ENCODE results near the gene EVX2.

The EVX2 gene

DNA sequence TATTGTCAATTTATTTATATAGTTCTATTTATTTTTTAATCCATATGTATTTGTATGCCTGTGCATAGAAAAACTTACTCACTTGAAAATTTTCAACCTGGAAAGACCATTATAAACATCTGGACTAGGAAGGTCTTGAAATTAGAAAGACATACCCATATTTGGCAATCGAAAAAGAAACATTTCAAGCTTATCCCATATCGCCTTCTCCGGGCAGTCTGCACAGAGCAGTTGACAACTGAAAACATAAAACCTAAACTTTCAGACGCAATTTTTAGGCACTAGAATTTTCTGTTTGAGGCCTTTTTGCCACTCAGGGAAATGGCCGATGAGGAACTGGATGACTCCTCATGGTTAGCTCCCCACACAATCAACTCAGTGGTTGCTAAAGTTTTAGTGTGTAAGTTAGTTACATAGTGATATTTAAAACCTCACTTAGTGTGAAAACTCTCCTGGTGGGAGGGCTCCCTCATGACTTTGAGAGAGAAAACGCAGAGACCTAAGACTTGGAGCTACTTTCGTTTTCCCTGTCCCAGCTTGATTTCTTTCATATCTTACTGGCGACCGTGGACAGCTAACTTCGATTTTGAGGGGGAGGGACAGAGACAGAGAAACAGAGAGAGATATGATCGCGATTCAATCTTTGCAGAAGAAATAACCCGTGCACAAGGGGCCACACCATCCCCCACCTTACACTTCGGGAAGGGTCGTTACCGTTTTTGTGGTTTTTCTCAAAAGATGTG is 12.7 kb upstream of the EVX2 start:
- DNase-seq (ENCODE audit: low spot score), result no peak

- no peak for DNase-seq (ENCODE audit: low spot score)
Observed at GRCh38 chr2:176095421-176095820, 11.7 kb upstream of the EVX2 start.

- DNase-seq (ENCODE audit: low spot score), result no peak
Observed at GRCh38 chr2:176094349-176094748, 10.6 kb upstream of the EVX2 start.

DNA sequence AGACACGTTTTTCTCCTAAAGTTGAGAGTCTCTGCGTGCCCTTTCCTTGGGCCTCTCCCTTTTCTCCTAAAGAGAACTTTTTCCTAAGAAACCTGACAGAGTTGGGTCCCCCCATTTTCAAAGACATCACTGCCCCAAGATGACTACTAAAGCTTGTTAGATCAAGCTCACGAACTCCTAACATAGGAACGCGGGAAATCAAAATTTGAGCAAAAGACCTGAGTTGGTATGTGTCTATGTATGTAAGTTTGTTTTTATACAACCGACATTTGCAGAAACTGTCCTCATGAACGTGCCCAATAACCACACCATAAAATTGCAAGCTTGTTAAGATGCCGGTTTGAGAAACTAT is 10.1 kb upstream of the EVX2 start:
- DNase-seq (ENCODE audit: low spot score), result no peak

- DNase-seq (ENCODE audit: low spot score), result no peak
Observed at GRCh38 chr2:176093145-176093897, 9.6 kb upstream of the EVX2 start.

- no peak for DNase-seq (ENCODE audit: low spot score)
Observed at GRCh38 chr2:176092270-176093144, 8.7 kb upstream of the EVX2 start, which contains the start of gene HOXD13. Gene HOXD13, plus strand, starts transcription at chr2:176092721. Its CDS starts 170 bp downstream, at chr2:176092891.

GRCh38 chr2:176091329-176092258 is 7.8 kb upstream of the EVX2 start:
- no peak for DNase-seq (ENCODE audit: low spot score)

- DNase-seq (ENCODE audit: low spot score), result no peak
Observed at GRCh38 chr2:176090862-176091261, 7.1 kb upstream of the EVX2 start.

- DNase-seq (ENCODE audit: low spot score), result no peak
Observed at GRCh38 chr2:176089843-176090395, 6.2 kb upstream of the EVX2 start.

- DNase-seq (ENCODE audit: low spot score), result no peak
Observed at GRCh38 chr2:176088937-176089842, 5.4 kb upstream of the EVX2 start.

DNA sequence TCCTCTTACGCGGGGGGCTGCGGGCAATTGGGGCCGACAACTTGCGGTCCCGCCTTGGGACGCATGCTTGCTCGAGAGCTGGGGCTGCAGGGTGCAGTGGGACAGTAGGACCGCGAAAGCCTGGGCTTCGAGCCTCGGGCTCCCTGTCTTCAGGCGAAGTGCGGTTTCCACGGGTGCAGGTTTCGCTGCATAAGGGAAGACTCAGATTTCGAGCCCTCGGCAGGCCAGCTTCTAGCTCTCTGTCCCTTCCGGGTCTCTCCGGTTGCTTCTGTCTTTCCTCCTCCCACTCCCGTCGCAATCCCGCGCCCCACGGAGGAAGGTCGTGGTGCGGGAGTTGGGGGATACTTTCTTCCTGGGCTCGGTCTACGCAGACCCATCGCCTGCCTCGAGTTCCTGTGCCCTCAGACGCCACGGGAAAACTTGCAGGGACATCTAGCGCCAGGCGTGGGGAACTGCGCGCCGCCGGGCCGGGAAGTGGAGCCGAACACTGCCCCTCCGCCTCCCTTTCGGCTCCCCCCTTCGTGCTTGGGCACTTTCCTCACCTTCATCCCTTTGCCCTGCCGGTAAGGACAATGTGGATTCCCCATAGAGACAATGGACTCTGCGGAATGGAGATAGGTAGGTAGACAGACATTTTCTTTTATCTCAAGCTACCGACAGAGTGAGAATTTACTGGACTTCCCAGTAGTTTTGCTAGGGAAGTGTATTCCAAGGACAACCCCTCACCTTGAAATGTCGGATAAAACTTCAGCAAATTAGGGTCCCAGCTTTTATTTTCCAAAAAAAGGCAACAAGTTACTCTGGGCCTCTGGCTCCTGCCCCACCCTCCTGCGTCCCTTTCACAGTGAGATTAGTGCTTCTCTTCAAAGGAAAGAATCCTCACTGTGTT is 4.5 kb upstream of the EVX2 start:
- peak; percentile 23 for DNase-seq (ENCODE audit: low spot score)

DNA sequence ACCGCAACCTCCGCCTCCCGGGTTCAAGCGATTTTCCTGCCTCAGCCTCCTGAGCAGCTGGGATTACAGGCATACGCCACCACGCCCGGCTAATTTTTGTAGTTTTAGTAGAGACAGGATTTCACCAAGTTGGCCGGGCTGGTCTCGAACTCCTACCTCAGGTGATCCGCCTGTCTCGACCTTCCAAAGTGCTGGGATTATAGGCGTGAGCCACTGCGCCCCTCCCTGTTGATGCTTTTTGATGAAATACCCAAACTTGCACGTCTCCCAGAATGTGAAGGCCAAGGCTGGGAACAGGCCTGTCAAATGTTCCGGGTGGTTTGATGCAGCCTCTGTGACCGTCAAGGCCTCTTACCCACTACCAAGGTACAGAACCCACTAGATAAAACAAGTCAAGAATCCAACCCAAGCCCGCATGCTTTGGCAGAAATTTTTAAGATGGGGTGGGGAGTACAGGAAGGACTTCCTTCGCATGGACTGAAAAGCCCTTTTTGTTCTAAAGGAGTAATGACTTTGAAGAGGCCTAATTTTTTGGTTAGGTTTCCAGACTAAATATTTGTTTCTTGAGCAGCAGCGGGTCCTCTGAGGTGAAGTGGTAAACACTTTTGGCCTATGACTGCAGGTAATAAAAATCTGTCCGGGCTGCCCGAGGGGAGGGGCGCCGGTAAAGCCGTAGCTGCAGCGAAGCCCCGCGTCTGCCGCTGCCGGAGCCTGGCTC is 3.7 kb upstream of the EVX2 start:
- DNase-seq (ENCODE audit: low spot score), result no peak

DNA sequence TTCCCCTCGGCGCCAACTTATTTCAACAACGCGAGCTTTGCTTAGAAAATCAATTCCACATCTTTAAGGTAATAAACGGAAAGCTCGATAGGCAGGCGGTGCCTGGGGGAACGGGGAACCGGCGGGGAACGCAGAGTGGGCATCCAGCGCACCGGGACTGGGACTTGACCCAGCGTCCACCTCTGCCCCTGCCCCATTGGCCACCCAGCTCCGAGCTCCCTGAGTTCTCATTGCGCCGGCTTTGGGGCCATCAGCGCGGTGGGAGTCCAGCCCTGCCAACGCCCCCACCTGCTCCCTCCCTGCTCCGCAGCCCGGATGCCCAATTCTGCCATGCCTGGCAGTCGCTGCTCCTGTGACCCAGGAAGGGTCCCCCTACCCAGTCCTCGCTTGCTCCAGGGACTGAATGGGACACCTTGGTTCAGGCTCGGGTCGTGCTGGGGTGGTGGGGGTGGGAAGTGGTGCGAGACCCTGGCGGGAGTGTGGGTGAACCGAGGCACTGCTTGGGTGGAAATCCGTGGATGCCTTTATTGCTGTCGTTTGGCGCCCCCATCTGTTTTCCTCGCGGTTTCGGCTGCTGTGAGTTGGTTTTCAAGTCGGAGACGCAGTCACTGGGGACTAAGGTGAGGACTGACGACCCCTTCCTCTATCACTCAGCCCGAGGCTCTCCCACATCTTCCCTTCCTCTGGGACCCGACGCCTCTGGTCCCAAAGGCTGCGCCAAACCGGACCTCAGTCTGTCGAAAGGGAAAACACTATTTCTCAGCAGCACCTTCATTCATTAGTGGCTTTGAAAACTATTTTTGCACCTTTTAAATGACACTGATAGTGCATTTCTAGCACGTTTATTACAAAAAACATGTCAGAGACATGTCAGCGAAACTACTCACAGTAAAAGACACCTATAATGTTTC is 2.4 kb upstream of the EVX2 start:
- peak; percentile 20 for DNase-seq (ENCODE audit: low spot score)

DNA sequence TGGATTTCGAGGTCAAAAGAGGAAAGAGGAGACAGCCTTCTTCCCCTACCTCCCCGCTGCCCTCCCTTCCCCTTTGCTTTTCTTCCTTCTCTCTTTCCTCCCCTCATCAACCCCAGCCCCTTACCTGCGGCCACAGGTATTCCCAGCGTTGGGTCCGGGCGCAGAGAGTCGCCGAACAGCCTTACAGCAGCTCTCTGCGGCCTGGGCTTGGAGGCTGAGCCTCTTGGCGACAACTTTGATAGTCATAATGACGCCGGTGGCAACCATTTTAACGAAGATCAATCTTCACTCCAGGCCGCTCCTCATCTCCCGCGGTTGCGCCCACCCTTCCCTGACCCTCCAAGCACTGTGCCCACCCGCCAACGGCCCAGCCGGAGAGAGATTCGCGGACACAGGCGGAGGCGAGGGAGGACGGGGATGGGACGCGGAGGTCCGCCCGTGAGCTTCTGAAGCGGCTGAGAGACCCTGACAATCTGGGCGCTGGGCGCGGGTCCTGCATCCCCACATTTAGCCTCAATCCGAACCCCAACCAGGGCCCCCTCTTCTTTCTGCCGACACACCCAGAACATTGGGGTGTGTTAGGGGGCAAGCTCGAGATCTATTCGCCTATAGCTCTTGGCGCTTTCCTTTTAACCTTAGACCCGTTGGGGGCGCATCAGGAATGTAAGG is 1.5 kb upstream of the EVX2 start:
- no peak for DNase-seq (ENCODE audit: low spot score)

DNA sequence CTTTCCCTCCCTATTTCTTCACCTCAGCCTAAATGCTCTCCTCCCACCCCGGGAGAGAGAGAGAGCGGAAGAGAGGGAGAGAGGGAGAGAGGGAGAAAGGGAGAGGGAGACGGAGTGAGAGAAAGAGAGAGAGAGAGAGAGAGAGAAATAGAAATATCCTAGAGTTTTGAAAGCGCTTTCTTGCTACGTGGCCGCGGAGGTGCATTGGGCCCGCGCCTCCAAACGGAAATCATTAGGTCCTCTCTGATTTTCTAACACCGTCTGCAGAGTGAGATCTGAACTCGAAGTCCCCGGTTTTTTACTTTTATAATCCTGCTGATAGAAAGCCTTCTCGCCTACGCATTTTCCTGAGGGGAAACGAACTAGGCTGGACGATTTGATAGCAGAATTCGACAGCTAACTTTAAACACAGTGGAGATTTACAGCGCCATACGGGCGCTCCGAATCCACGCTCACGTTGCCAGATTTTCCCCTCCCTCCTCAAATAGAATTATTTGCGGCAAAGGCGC is 903 bp upstream of the EVX2 start:
- no peak for DNase-seq (ENCODE audit: low spot score)
